Stromal cell of bone marrow (primary cell): ENCODE measurements around the gene DCST2.
A peak's percentile ranks its signal among the peaks of the same experiment; 100 is the strongest.

ENCODE experiments used
- DNase-seq: peaks from one replicate; pipeline ENCODE4 v3.0.0-alpha.2; 2012; ENCODE audit warnings: low read depth

The DCST2 gene

GRCh38 chr1:155069551-155070157 is 36.1 kb upstream of the DCST2 start:
- no peak for DNase-seq

- DNase-seq, result no peak
Measured at GRCh38 chr1:155068599-155068998, 35.0 kb upstream of the DCST2 start.

GRCh38 chr1:155066777-155067176 is 33.2 kb upstream of the DCST2 start:
- DNase-seq, result no peak

- no peak for DNase-seq
Measured at GRCh38 chr1:155064832-155065429, 31.4 kb upstream of the DCST2 start.

- no peak for DNase-seq
Measured at GRCh38 chr1:155064111-155064831, 30.7 kb upstream of the DCST2 start.

- peak; percentile 58 for DNase-seq
Measured at GRCh38 chr1:155063550-155064110, 30.0 kb upstream of the DCST2 start, which contains the start of gene EFNA4. Gene EFNA4, plus strand, starts transcription at chr1:155063740. Its CDS starts 84 bp downstream, at chr1:155063824.

GRCh38 chr1:155062702-155063411 is 29.3 kb upstream of the DCST2 start:
- DNase-seq, result no peak

GRCh38 chr1:155062151-155062686 is 28.6 kb upstream of the DCST2 start:
- no peak for DNase-seq

- DNase-seq, result peak; percentile 40
Measured at GRCh38 chr1:155061381-155062150, 28.0 kb upstream of the DCST2 start.

- no peak for DNase-seq
Measured at GRCh38 chr1:155060736-155061135, 27.2 kb upstream of the DCST2 start.

GRCh38 chr1:155057788-155058211 is 24.2 kb upstream of the DCST2 start:
- no peak for DNase-seq

- DNase-seq, result no peak
Measured at GRCh38 chr1:155057104-155057503, 23.5 kb upstream of the DCST2 start.

GRCh38 chr1:155053531-155054105 is 20.0 kb upstream of the DCST2 start:
- no peak for DNase-seq

GRCh38 chr1:155052439-155053395 is 19.1 kb upstream of the DCST2 start:
- DNase-seq, result no peak

GRCh38 chr1:155051777-155052398 is 18.3 kb upstream of the DCST2 start:
- DNase-seq, result no peak

- no peak for DNase-seq
Measured at GRCh38 chr1:155051342-155051776, 17.8 kb upstream of the DCST2 start.

GRCh38 chr1:155050560-155051341 is 17.2 kb upstream of the DCST2 start, which contains the start of gene ADAM15:
Gene ADAM15, plus strand, starts transcription at chr1:155051316. Its CDS starts 71 bp downstream, at chr1:155051387.
- peak; percentile 43 for DNase-seq
